Sigmoid colon (tissue), 7 donors: ENCODE data around the gene TUB. TPM values are rescaled to one million over a fixed set of nuclear protein-coding genes. Genes with fewer than 3 reads are reported as not detected.
A peak's percentile ranks its signal among the peaks of the same experiment; 100 is the strongest.

Experiments used
- DNase-seq: peaks from one replicate; pipeline ENCODE4 v3.0.0-alpha.2; 2019
- H3K27ac ChIP-seq, 4 donors: fragments of 200-600 bp; sonication (generic); one replicate each; pipeline ENCODE4 v1.5.1; 2016 to 2019; ENCODE audit warnings: mild to moderate bottlenecking in 1 of 4
- H3K27me3 ChIP-seq, 3 donors: fragments of 200-600 bp; sonication (generic); one replicate each; pipeline ENCODE4 v1.5.1; 2019; ENCODE audit warnings: mild to moderate bottlenecking in 1 of 3
- H3K36me3 ChIP-seq, 4 donors: fragments of 200-600 bp; sonication (generic); one replicate each; pipeline ENCODE4 v1.5.1; 2016 to 2019
- H3K4me1 ChIP-seq, 4 donors: fragments of 200-600 bp; sonication (generic); one replicate each; pipeline ENCODE4 v1.5.1; 2017 to 2019
- H3K4me3 ChIP-seq, 4 donors: fragments of 200-600 bp; sonication (generic); one replicate each; pipeline ENCODE4 v1.5.1; 2017 to 2019; ENCODE audit warnings: mild to moderate bottlenecking in 2 of 4, moderate library complexity in 1 of 4
- H3K9me3 ChIP-seq, 4 donors: fragments of 200-600 bp in 3 of 4; sonication (generic) in 3 of 4; one replicate each; pipeline versions ENCODE4 v1.5.1 to v1.6.1; 2013 to 2019
- EP300 ChIP-seq, 4 donors: sonication (generic); formaldehyde crosslinking; IDR thresholded peaks; one replicate each; pipeline ENCODE4 v1.6.1; 2017; ENCODE audit warnings: antibody characterized with exemption in 4 of 4
- POLR2A ChIP-seq, 2 donors: fragments of 450-650 bp; IDR thresholded peaks; one replicate each; pipeline ENCODE4 v1.6.1; 2016; ENCODE audit warnings: antibody characterized with exemption in 2 of 2, mild to moderate bottlenecking in 2 of 2, moderate library complexity in 2 of 2
- POLR2AphosphoS5 ChIP-seq, 4 donors: sonication (generic); formaldehyde crosslinking; IDR thresholded peaks; one replicate each; pipeline ENCODE4 v1.6.1; 2017; ENCODE audit warnings: antibody characterized with exemption in 4 of 4
- WGBS, 2 donors: extraction: QIAGEN DNeasy Blood & Tissue Kit; methylation state at CpG; one replicate each; pipeline ENCODE4 v1.1.7; 2013; 5-methylcytosine and 5-hydroxymethylcytosine counted together
- intact Hi-C: fragments of 100-400 bp; cut with DNase I; formaldehyde crosslinking; loops from one replicate; pipeline ENCODE4 v1.15.1; 2023
- polyA plus RNA-seq, 3 donors: library from polyadenylated mRNA; stranded (reverse); fragments of 200-250 nt; gene quantifications; one replicate each; pipeline ENCODE4 v1.2.3, GENCODE V29; 2013
- total RNA-seq, 4 donors: library from RNA; depleted of rRNA; stranded (reverse); fragments of >200 nt; gene quantifications; one replicate each; pipeline ENCODE4 v1.1.0, GENCODE V29; 2016
- TF ChIP-seq, protein P1 (sequence below), 4 experiments: fragments of 450-650 bp in 3 of 4; fragments of 200-600 bp in 1 of 4; IDR thresholded peaks; one replicate each; pipeline ENCODE4 v1.5.1; 2016 to 2019; ENCODE audit warnings: antibody characterized with exemption in 4 of 4, mild to moderate bottlenecking in 3 of 4, moderate library complexity in 2 of 4
- donor health status: healthy with polysubstance abuse.
- donor health status: Bipolar disorder and iron deficiency.
- donor health status: healthy.

The TUB gene
- total and polyA plus RNA-seq, 7 donors = 0.23 to 18.3 (median 6.7) TPM

DNA sequence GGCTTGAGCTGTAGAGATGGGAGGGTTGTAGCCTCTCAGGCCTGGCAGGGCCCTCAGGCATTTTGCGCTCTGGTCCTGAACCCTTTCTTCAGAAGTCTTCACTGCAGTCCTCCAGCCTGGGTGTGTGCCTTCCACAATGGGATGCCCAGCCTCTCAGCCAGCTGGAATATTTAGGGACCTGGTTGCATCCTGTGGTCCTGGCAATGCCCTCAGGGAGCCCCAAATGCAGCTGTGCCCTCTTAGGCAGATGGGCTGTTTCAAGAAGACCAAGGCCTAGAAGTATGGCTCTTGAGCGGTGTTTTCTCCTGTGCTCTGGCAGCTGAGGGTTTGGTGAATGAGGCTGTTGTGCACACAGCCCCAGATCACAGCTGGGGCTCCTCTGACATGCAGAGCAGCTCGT lies 6.7 kb downstream of the TUB start:
- Histone ChIP-seq H3K36me3 (no peaks in the 10 kb centered on the region), H3K4me3 (no peak overlapping the region), H3K4me1 (peaks cover 0 to 17% (median 10%) of the 10 kb centered on the region in 4 donors), H3K27me3 (no peaks in the 10 kb centered on the region), H3K27ac (no peak overlapping the region), H3K9me3 (no peaks in the 10 kb centered on the region)
- TF ChIP-seq POLR2AphosphoS5 (IDR thresholded peaks at IDR 0.05) = no peak
- TF ChIP-seq EP300 (IDR thresholded peaks at IDR 0.05) = no peak
- no peak for TF ChIP-seq POLR2A (IDR thresholded peaks at IDR 0.05)
- TF ChIP-seq, protein P1, sequence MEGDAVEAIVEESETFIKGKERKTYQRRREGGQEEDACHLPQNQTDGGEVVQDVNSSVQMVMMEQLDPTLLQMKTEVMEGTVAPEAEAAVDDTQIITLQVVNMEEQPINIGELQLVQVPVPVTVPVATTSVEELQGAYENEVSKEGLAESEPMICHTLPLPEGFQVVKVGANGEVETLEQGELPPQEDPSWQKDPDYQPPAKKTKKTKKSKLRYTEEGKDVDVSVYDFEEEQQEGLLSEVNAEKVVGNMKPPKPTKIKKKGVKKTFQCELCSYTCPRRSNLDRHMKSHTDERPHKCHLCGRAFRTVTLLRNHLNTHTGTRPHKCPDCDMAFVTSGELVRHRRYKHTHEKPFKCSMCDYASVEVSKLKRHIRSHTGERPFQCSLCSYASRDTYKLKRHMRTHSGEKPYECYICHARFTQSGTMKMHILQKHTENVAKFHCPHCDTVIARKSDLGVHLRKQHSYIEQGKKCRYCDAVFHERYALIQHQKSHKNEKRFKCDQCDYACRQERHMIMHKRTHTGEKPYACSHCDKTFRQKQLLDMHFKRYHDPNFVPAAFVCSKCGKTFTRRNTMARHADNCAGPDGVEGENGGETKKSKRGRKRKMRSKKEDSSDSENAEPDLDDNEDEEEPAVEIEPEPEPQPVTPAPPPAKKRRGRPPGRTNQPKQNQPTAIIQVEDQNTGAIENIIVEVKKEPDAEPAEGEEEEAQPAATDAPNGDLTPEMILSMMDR (IDR thresholded peaks at IDR 0.05) = no peak
- intact Hi-C loops = no loop called here
- 76 to 80% methylated on average over 3 of the region's 3 CpGs for WGBS, 2 donors
- peak; percentile 34 for DNase-seq

DNA sequence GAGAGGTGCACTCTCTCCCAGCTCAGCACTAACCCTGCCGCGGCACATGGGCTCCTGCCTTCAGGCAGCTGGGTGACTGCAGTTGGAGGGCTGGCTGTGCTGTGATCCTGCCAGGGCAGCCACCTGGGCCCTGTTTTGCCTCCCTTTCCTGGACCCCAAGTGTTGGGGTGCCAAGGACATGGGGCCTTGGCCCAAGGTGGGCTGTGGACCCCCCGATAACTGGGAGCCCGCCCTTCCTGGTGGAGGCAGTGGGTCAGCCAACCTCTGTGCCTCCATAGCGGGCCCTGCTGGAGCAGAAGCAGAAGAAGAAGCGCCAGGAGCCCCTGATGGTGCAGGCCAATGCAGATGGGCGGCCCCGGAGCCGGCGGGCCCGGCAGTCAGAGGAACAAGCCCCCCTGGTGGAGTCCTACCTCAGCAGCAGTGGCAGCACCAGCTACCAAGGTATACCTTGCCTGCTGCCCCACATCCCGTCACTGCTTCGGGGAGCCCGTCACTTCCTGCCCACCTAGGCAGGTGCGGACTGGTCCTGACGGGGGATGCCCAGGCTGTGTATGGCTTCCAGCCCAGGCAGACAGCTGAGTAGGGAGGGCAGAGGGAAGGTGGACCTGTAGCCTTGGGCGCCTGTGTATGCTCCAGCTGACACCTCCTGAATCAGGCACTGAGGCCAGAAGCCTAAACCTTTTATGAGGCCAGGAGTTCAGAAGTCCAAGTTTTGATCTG lies 8.9 kb downstream of the TUB start:
- Histone ChIP-seq H3K4me3 (no peak overlapping the region), H3K36me3 (peaks cover 0 to 9% (median 0%) of the 10 kb centered on the region in 4 donors), H3K9me3 (no peaks in the 10 kb centered on the region), H3K27me3 (no peaks in the 10 kb centered on the region), H3K27ac (no peak overlapping the region), H3K4me1 (peaks cover 0 to 16% (median 7%) of the 10 kb centered on the region in 4 donors)
- intact Hi-C loops = loop anchor here (2.0 kb wide), 2 partner anchors 57 to 83 kb away; no protein-coding TSS in a partner anchor
- peak; percentile 66 for DNase-seq
- TF ChIP-seq, protein P1 (IDR thresholded peaks at IDR 0.05) = no peak
- no peak for TF ChIP-seq EP300 (IDR thresholded peaks at IDR 0.05)
- 88 to 91% methylated on average over 17 of the region's 17 CpGs for WGBS, 2 donors

DNA sequence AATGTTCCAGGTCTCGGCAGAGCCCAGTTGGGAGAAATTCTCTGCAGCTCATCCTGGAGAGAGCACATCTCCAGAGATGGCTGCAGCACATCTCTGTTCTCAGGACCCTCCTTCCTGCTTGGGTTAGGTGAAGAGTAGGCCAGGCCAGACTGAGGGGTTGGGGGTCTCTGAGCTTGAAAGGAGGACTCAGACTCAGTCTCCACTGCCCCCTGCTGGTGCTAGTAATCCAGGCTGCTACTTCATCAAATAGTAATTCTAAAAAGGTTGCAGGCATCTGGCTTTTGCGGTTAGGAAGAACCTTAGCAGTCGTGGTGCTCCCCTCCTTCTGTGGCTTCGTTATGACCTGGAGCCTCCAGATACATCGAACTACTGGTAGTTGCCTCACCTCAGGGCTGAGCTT lies 9.7 kb downstream of the TUB start:
- Histone ChIP-seq H3K27ac (no peak overlapping the region), H3K27me3 (no peaks in the 10 kb centered on the region), H3K9me3 (no peaks in the 10 kb centered on the region), H3K4me1 (peaks cover 0 to 15% (median 7%) of the 10 kb centered on the region in 4 donors), H3K4me3 (no peak overlapping the region), H3K36me3 (peaks cover 0 to 9% (median 0%) of the 10 kb centered on the region in 4 donors)
- peak; percentile 62 for DNase-seq
- 58 to 76% methylated on average over 5 of the region's 5 CpGs for WGBS, 2 donors
- intact Hi-C loops = loop anchor here (2.0 kb wide), 2 partner anchors 58 to 84 kb away; no protein-coding TSS in a partner anchor
- TF ChIP-seq, protein P1 (IDR thresholded peaks at IDR 0.05) = peak in 3 of 4 experiments; percentile 5 to 60 (median 45)
- TF ChIP-seq POLR2AphosphoS5 (IDR thresholded peaks at IDR 0.05) = no peak
- TF ChIP-seq EP300 (IDR thresholded peaks at IDR 0.05) = no peak

DNA sequence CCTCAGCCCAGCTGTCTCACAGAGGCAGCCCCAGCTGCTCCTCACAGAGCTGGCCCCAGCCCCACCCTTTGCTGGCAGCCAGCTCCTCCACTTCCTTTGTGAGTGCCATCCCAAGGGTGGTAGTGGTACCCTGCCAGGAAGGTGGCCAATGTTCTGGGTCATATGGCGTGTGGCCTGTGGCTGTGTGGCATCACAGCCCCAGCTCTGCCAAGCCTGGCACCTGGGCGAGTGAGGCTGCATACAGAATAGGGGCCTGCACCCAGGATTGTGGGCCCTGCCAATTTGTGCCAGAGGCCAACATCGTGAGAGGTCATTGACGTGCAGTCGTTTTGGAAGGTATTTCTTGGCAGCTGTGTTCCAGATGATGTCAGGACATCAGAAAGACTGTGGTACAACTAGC lies 10.7 kb downstream of the TUB start:
- WGBS, 2 donors = 84 to 91% methylated on average over 5 of the region's 5 CpGs
- intact Hi-C loops = loop anchor here (2.0 kb wide), 2 partner anchors 59 to 85 kb away; no protein-coding TSS in a partner anchor
- H3K4me3 ChIP-seq = no peak overlapping the region
- no peaks in the 10 kb centered on the region for H3K27me3 ChIP-seq
- no peaks in the 10 kb centered on the region for H3K9me3 ChIP-seq
- TF ChIP-seq EP300 (IDR thresholded peaks at IDR 0.05) (no peak), POLR2A (IDR thresholded peaks at IDR 0.05) (no peak), POLR2AphosphoS5 (IDR thresholded peaks at IDR 0.05) (no peak)
- TF ChIP-seq, protein P1 (IDR thresholded peaks at IDR 0.05) = no peak
- peak; percentile 60 for DNase-seq
- no peak overlapping the region for H3K27ac ChIP-seq
- H3K36me3 ChIP-seq = peaks cover 0 to 12% (median under 1%) of the 10 kb centered on the region in 4 donors
- H3K4me1 ChIP-seq = peaks cover 0 to 10% (median 6%) of the 10 kb centered on the region in 4 donors
